GM19240 (cell line): ENCODE results near the gene CCDC74A.
"Not testable (repeated sequence)": the region's sequence is repeated elsewhere in the genome, so short reads cannot be mapped to it uniquely, and the experiment has no call there.

Source experiments
- DNase-seq: peaks from one replicate; pipeline ENCODE4 v3.0.0; 2011; ENCODE audit warnings: low spot score; ENCODE audit not compliant: insufficient read length

Gene CCDC74A

GRCh38 chr2:131528981-131529863, 1.5 kb downstream of the CCDC74A start:
- not testable (repeated sequence) for DNase-seq

- DNase-seq: not testable (repeated sequence)
These were observed 2.3 kb downstream of the CCDC74A start for GRCh38 chr2:131529864-131530445.

GRCh38 chr2:131530626-131531344, 3.1 kb downstream of the CCDC74A start:
- DNase-seq: not testable (repeated sequence)

- DNase-seq: not testable (repeated sequence)
These were observed 4.0 kb downstream of the CCDC74A start for GRCh38 chr2:131531547-131532185.

GRCh38 chr2:131532723-131533608, 5.3 kb downstream of the CCDC74A start:
- DNase-seq: not testable (repeated sequence)

GRCh38 chr2:131533609-131534316, 6.1 kb downstream of the CCDC74A start:
- not testable (repeated sequence) for DNase-seq

- not testable (repeated sequence) for DNase-seq
These were observed 6.6 kb downstream of the CCDC74A start for GRCh38 chr2:131534317-131534672.

GRCh38 chr2:131534965-131535364, 7.3 kb downstream of the CCDC74A start:
- not testable (repeated sequence) for DNase-seq

- no peak for DNase-seq
These were observed 7.8 kb downstream of the CCDC74A start for GRCh38 chr2:131535526-131535925.

GRCh38 chr2:131535951-131536826, 8.5 kb downstream of the CCDC74A start:
- not testable (repeated sequence) for DNase-seq

- not testable (repeated sequence) for DNase-seq
These were observed 9.2 kb downstream of the CCDC74A start for GRCh38 chr2:131536841-131537240.

GRCh38 chr2:131538856-131539255, 11.2 kb downstream of the CCDC74A start:
- not testable (repeated sequence) for DNase-seq

- no peak for DNase-seq
These were observed 15.0 kb downstream of the CCDC74A start for GRCh38 chr2:131542438-131543384.

GRCh38 chr2:131543385-131543891, 15.8 kb downstream of the CCDC74A start:
- DNase-seq: no peak

- not testable (repeated sequence) for DNase-seq
These were observed 16.5 kb downstream of the CCDC74A start for GRCh38 chr2:131544006-131544812.

- DNase-seq: not testable (repeated sequence)
These were observed 17.1 kb downstream of the CCDC74A start for GRCh38 chr2:131544813-131545165.

- no peak for DNase-seq
These were observed 25.2 kb downstream of the CCDC74A start for GRCh38 chr2:131552871-131553270.
